GM23338 (cell line): Measurements from ENCODE around the gene ST8SIA6.

ENCODE experiments used
- CREB1 ChIP-seq: fragments of 250-450 bp; sonication (Bioruptor Pico); IDR thresholded peaks from 2 replicates; pipeline ENCODE4 v1.5.0; 2020; ENCODE audit warnings: low read depth, mild to moderate bottlenecking, moderate library complexity
- CTCF ChIP-seq, 2 experiments: fragments of 200-600 bp in 1 of 2; sonication (generic) in 1 of 2; conservative IDR thresholded peaks; 2 replicates each; pipeline versions ENCODE4 v1.5.1 to v1.6.1; 2016 to 2017; ENCODE audit warnings: antibody characterized with exemption in 2 of 2, low read depth in 2 of 2, mild to moderate bottlenecking in 2 of 2, moderate library complexity in 1 of 2
- EZH2 ChIP-seq: fragments of 200-600 bp; sonication (generic); IDR thresholded peaks from one replicate; pipeline ENCODE4 v1.8.0; 2017; ENCODE audit warnings: antibody characterized with exemption, mild to moderate bottlenecking, low read depth; ENCODE audit not compliant: unreplicated experiment
- EZH2phosphoT487 ChIP-seq: fragments of 200-600 bp; sonication (generic); IDR thresholded peaks from one replicate; pipeline ENCODE4 v1.8.1; 2018; ENCODE audit warnings: antibody characterized with exemption; ENCODE audit not compliant: unreplicated experiment
- JUNB ChIP-seq: IDR thresholded peaks from one replicate; pipeline ENCODE4 v1.6.1; 2016; ENCODE audit warnings: antibody characterized with exemption; ENCODE audit not compliant: unreplicated experiment
- NANOG ChIP-seq: IDR thresholded peaks from 2 replicates; pipeline ENCODE4 v1.6.1; 2016; ENCODE audit warnings: antibody characterized with exemption, borderline replicate concordance
- POLR2AphosphoS5 ChIP-seq: IDR thresholded peaks from 2 replicates; pipeline ENCODE4 v1.6.1; 2016; ENCODE audit warnings: antibody characterized with exemption, low read depth
- REST ChIP-seq: IDR thresholded peaks from one replicate; pipeline ENCODE4 v1.6.1; 2018; ENCODE audit warnings: antibody characterized with exemption; ENCODE audit not compliant: unreplicated experiment
- STAT1 ChIP-seq: IDR thresholded peaks from one replicate; pipeline ENCODE4 v1.6.1; 2016; ENCODE audit warnings: antibody characterized with exemption; ENCODE audit not compliant: unreplicated experiment
- ZNF114 ChIP-seq: fragments of 250-450 bp; sonication (Bioruptor Pico); IDR thresholded peaks from 2 replicates; pipeline ENCODE4 v1.5.0; 2020; ENCODE audit warnings: mild to moderate bottlenecking, moderate library complexity
- ZNF331 ChIP-seq: fragments of 250-450 bp; sonication (Bioruptor Pico); IDR thresholded peaks from 2 replicates; pipeline ENCODE4 v1.5.0; 2020; ENCODE audit warnings: low read depth, mild to moderate bottlenecking, moderate library complexity
- ZNF462 ChIP-seq: fragments of 250-450 bp; sonication (Bioruptor Pico); IDR thresholded peaks from 2 replicates; pipeline ENCODE4 v1.5.0; 2020; ENCODE audit warnings: mild to moderate bottlenecking, moderate library complexity

- no peak for TF ChIP-seq CTCF (conservative IDR thresholded peaks at IDR 0.05; ENCODE audit: low read depth in 2 of 2)
- TF ChIP-seq NANOG = no peak
- TF ChIP-seq JUNB = no peak
- TF ChIP-seq ZNF331 (CRISPR knock-in tag) = no peak
- no peak for TF ChIP-seq EZH2
- no peak for TF ChIP-seq EZH2phosphoT487
- TF ChIP-seq ZNF114 (CRISPR knock-in tag) = no peak
- no peak for TF ChIP-seq POLR2AphosphoS5
- TF ChIP-seq REST = no peak
- TF ChIP-seq STAT1 = no peak
- TF ChIP-seq CREB1 (CRISPR knock-in tag) = no peak
- no peak for TF ChIP-seq ZNF462 (CRISPR knock-in tag)
These were observed 28.1 kb downstream of the ST8SIA6 start for GRCh38 chr10:17426263-17426750.
